A549 (cell line): Measurements from ENCODE around the gene IL3. TPM values are rescaled to one million over a fixed set of nuclear protein-coding genes. Genes with fewer than 3 reads are reported as not detected.
A peak's percentile ranks its signal among the peaks of the same experiment; 100 is the strongest.

ENCODE experiments used
- ATAC-seq, 2 experiments: fragments of 200-7000 bp in 1 of 2; fragments of >200 bp in 1 of 2; cut with Nextera tagmentation in 1 of 2; cut with Tn5 transposase in 1 of 2; 3 replicates each; pipeline versions ENCODE4 v1.8.0 to v1.9.1; 2018 to 2020; ENCODE audit warnings: mild to moderate bottlenecking in 1 of 2, moderate library complexity in 1 of 2
- CTCF ChIA-PET: fragments of 300-600 bp; sonication (Branson Sonifier 250); formaldehyde crosslinking; extraction: SDS; loops from one replicate; lab custom pipeline; 2021; ENCODE audit warnings: antibody characterized with exemption, inconsistent platforms; lab: Yijun Ruan, JAX
- POLR2A ChIA-PET: fragments of 350-600 bp; formaldehyde crosslinking; extraction: SDS; loops from one replicate; lab custom pipeline; 2021; ENCODE audit warnings: antibody characterized with exemption, inconsistent platforms; lab: Yijun Ruan, JAX
- DNase-seq, 2 experiments: peaks; one replicate each; pipeline versions ENCODE4 v3.0.0 to v3.0.0-alpha.2; 2011 to 2016; ENCODE audit warnings: low read depth in 1 of 2, low spot score in 1 of 2
- FAIRE-seq: peaks from 2 replicates; lab custom pipeline; 2011; peaks lifted over from hg19 to GRCh38; lab: Jason Lieb, UNC
- H3K27ac ChIP-seq, 2 experiments: fragments of >200 bp; sonication (Bioruptor Twin); formaldehyde crosslinking; 3 replicates each; pipeline ENCODE4 v1.5.1; 2016 to 2017
- H3K4me1 ChIP-seq: fragments of >200 bp; sonication (Bioruptor Twin); formaldehyde crosslinking; 3 replicates; pipeline ENCODE4 v1.6.1; 2016
- H3K4me2 ChIP-seq: fragments of >200 bp; sonication (Bioruptor Twin); formaldehyde crosslinking; 3 replicates; pipeline ENCODE4 v1.6.1; 2016
- H3K4me3 ChIP-seq: fragments of >200 bp; sonication (Bioruptor Twin); formaldehyde crosslinking; 3 replicates; pipeline ENCODE4 v1.5.1; 2016
- H3K9me3 ChIP-seq: fragments of >200 bp; sonication (Bioruptor Twin); formaldehyde crosslinking; 3 replicates; pipeline ENCODE4 v1.6.1; 2016
- BHLHE40 ChIP-seq: IDR thresholded peaks from 2 replicates; pipeline ENCODE4 v1.6.1; 2012; ENCODE audit warnings: low read depth, low read length, inconsistent platforms
- CEBPB ChIP-seq, 2 experiments: fragments of >200 bp in 1 of 2; sonication (Bioruptor Twin) in 1 of 2; formaldehyde crosslinking in 1 of 2; IDR thresholded peaks; 2 replicates each; pipeline ENCODE4 v1.6.1; 2012 to 2016
- CHD2 ChIP-seq: fragments of 150-350 bp; IDR thresholded peaks from 2 replicates; pipeline ENCODE4 v1.6.1; 2014; ENCODE audit warnings: low read length; ENCODE audit not compliant: partially characterized antibody
- CHD4 ChIP-seq: fragments of 200-600 bp; sonication (generic); IDR thresholded peaks from 2 replicates; pipeline ENCODE4 v1.6.1; 2016; ENCODE audit warnings: antibody characterized with exemption, mild to moderate bottlenecking, borderline replicate concordance
- CTCF ChIP-seq: fragments of >200 bp; sonication (Bioruptor Twin); formaldehyde crosslinking; IDR thresholded peaks from 3 replicates; pipeline ENCODE4 v1.5.1; 2016
- E2F6 ChIP-seq: IDR thresholded peaks from 2 replicates; pipeline ENCODE4 v1.6.1; 2012; ENCODE audit warnings: low read depth, borderline replicate concordance
- EHMT2 ChIP-seq: fragments of 200-600 bp; sonication (generic); IDR thresholded peaks from 2 replicates; pipeline ENCODE4 v1.6.1; 2016; ENCODE audit warnings: antibody characterized with exemption, low read depth, mild to moderate bottlenecking, moderate library complexity
- ELK1 ChIP-seq: fragments of 150-350 bp; IDR thresholded peaks from 2 replicates; pipeline ENCODE4 v1.6.1; 2014; ENCODE audit warnings: low read depth, mild to moderate bottlenecking, low read length
- FOSL2 ChIP-seq, 2 experiments: fragments of 450-650 bp in 1 of 2; fragments of >200 bp in 1 of 2; sonication (Bioruptor Twin) in 1 of 2; formaldehyde crosslinking; IDR thresholded peaks; 2 replicates each; pipeline versions ENCODE4 v1.5.0 to v1.6.1; 2016 to 2020; ENCODE audit warnings: mild to moderate bottlenecking in 1 of 2, moderate library complexity in 1 of 2
- HEYL ChIP-seq: fragments of 250-450 bp; sonication (Bioruptor Pico); IDR thresholded peaks from 2 replicates; pipeline ENCODE4 v1.8.0; 2021; ENCODE audit warnings: mild to moderate bottlenecking, moderate library complexity
- HMGXB4 ChIP-seq: fragments of 250-450 bp; sonication (Bioruptor Pico); IDR thresholded peaks from 2 replicates; pipeline ENCODE4 v1.5.0; 2021; ENCODE audit warnings: mild to moderate bottlenecking, moderate library complexity, borderline replicate concordance
- HOXA7 ChIP-seq: fragments of 250-450 bp; sonication (Bioruptor Pico); IDR thresholded peaks from 2 replicates; pipeline ENCODE4 v1.5.0; 2020; ENCODE audit warnings: mild to moderate bottlenecking, moderate library complexity
- HOXB13 ChIP-seq: fragments of 250-450 bp; sonication (Bioruptor Pico); IDR thresholded peaks from 2 replicates; pipeline ENCODE4 v1.5.0; 2020; ENCODE audit warnings: low read depth, mild to moderate bottlenecking, moderate library complexity
- JUN ChIP-seq, 2 experiments: fragments of >200 bp; sonication (Bioruptor Twin); formaldehyde crosslinking; IDR thresholded peaks; 2 replicates in 1 of 2; 3 replicates in 1 of 2; pipeline ENCODE4 v1.6.1; 2016 to 2017
- KDM1A ChIP-seq: fragments of 200-600 bp; sonication (generic); IDR thresholded peaks from 2 replicates; pipeline ENCODE4 v1.6.1; 2016; ENCODE audit warnings: low read depth, mild to moderate bottlenecking
- KDM5A ChIP-seq: fragments of 200-600 bp; sonication (generic); IDR thresholded peaks from 2 replicates; pipeline ENCODE4 v1.6.1; 2016; ENCODE audit warnings: antibody characterized with exemption, mild to moderate bottlenecking
- RAD21 ChIP-seq, 2 experiments: fragments of >200 bp in 1 of 2; sonication (Bioruptor Twin) in 1 of 2; formaldehyde crosslinking in 1 of 2; IDR thresholded peaks in 1 of 2; conservative IDR thresholded peaks in 1 of 2; 2 replicates in 1 of 2; 3 replicates in 1 of 2; pipeline ENCODE4 v1.6.1; 2012 to 2018; ENCODE audit warnings: inconsistent platforms in 1 of 2
- RFX5 ChIP-seq: fragments of 450-650 bp; IDR thresholded peaks from 2 replicates; pipeline ENCODE4 v1.7.1; 2014; ENCODE audit warnings: antibody characterized with exemption, mild to moderate bottlenecking, moderate library complexity
- TFCP2L1 ChIP-seq: fragments of 250-450 bp; sonication (Bioruptor Pico); IDR thresholded peaks from 2 replicates; pipeline ENCODE4 v1.5.0; 2021; ENCODE audit warnings: mild to moderate bottlenecking
- ZNF302 ChIP-seq: fragments of 250-450 bp; sonication (Bioruptor Pico); IDR thresholded peaks from 2 replicates; pipeline ENCODE4 v1.9.0; 2021; ENCODE audit warnings: inconsistent platforms, mild to moderate bottlenecking, moderate library complexity
- WGBS: methylation state at CpG from one replicate; pipeline ENCODE4 v1.1.6; 2017; ENCODE audit errors: missing lambda C conversion rate; 5-methylcytosine and 5-hydroxymethylcytosine counted together
- polyA plus RNA-seq, 4 experiments: library from polyadenylated mRNA; depleted of rRNA in 3 of 4; stranded (reverse); fragments of >200 nt; fragmentation: RNase III in 1 of 4; extraction: RNeasy Plus Mini Kit Qiagen cat#74134 plus additional on column Dnase treatment in 1 of 4; gene quantifications; 2 replicates in 3 of 4; 3 replicates in 1 of 4; pipeline ENCODE4 v1.2.3, GENCODE V29; 2011 to 2017

IL3 gene
- polyA plus RNA-seq, 2 of the 4 experiments (the other 2 are of a cell fraction), result not detected

GRCh38 chr5:132087661-132088060 is 27.2 kb downstream of the IL3 start (continued):
- TF ChIP-seq KDM1A (no peak), RAD21 (conservative IDR thresholded peaks at IDR 0.05 in 1 of 2, IDR thresholded peaks at IDR 0.05 in 1 of 2) (no peak), BHLHE40 (no peak), KDM5A (no peak), TFCP2L1 (CRISPR knock-in tag) (no peak), CHD4 (no peak), HOXA7 (no peak), CEBPB (IDR thresholded peaks at IDR 0.05) (no peak), RFX5 (no peak), HOXB13 (CRISPR knock-in tag) (no peak)

GRCh38 chr5:132089363-132089762 is 28.9 kb downstream of the IL3 start:
- Histone ChIP-seq H3K9me3 (no peaks in the 10 kb centered on the region), H3K4me1 (peaks cover 15% of the 10 kb centered on the region), H3K27ac (no peak overlapping the region), H3K4me2 (no peak overlapping the region), H3K4me3 (no peak overlapping the region)
- ATAC-seq (no peak), FAIRE-seq (no peak), DNase-seq (no peak)
- ChIA-PET CTCF (interaction anchor here (0.9 to 1.6 kb wide), 3 partner anchors 16 to 24 kb away, joined by 3 to 5 read pairs (median 4); no protein-coding TSS in a partner anchor), POLR2A (no interaction called here)
- TF ChIP-seq ZNF302 (CRISPR knock-in tag) (no peak), KDM5A (no peak), EHMT2 (no peak), HEYL (CRISPR knock-in tag) (no peak), E2F6 (no peak), CHD2 (no peak), RAD21 (conservative IDR thresholded peaks at IDR 0.05 in 1 of 2, IDR thresholded peaks at IDR 0.05 in 1 of 2) (no peak), JUN (IDR thresholded peaks at IDR 0.05) (no peak), HMGXB4 (CRISPR knock-in tag) (no peak), ELK1 (no peak), CTCF (no peak)
- 87% methylated on average over 1 of the region's 1 CpG for WGBS

GRCh38 chr5:132090107-132090506 is 29.7 kb downstream of the IL3 start:
- Histone ChIP-seq H3K4me1 (peaks cover 22% of the 10 kb centered on the region), H3K4me2 (no peak overlapping the region), H3K27ac (no peak overlapping the region), H3K9me3 (no peaks in the 10 kb centered on the region), H3K4me3 (no peak overlapping the region)
- CTCF ChIA-PET, result interaction anchor here (0.9 kb wide), 1 partner anchor 25 kb away, joined by 4 read pairs; no protein-coding TSS in a partner anchor
- POLR2A ChIA-PET, result no interaction called here
- no peak for TF ChIP-seq FOSL2 (IDR thresholded peaks at IDR 0.05)
- peak; percentile 49; the same call in 1 of the 2 replicates for TF ChIP-seq FOSL2 (CRISPR knock-in tag; IDR thresholded peaks at IDR 0.05)
- no peak for TF ChIP-seq ELK1
- DNase-seq (peak in 1 of 2 experiments; percentile 11), ATAC-seq (no peak), FAIRE-seq (no peak)
